Measurements from ENCODE around the gene RNF115. TPM values are rescaled to one million over a fixed set of nuclear protein-coding genes. Genes with fewer than 3 reads are reported as not detected.
"Not testable (repeated sequence)": the region's sequence is repeated elsewhere in the genome, so short reads cannot be mapped to it uniquely, and the experiment has no call there.

The RNF115 gene
- total RNA-seq, 1 donor from 2014 or later = 14.2 TPM

DNA sequence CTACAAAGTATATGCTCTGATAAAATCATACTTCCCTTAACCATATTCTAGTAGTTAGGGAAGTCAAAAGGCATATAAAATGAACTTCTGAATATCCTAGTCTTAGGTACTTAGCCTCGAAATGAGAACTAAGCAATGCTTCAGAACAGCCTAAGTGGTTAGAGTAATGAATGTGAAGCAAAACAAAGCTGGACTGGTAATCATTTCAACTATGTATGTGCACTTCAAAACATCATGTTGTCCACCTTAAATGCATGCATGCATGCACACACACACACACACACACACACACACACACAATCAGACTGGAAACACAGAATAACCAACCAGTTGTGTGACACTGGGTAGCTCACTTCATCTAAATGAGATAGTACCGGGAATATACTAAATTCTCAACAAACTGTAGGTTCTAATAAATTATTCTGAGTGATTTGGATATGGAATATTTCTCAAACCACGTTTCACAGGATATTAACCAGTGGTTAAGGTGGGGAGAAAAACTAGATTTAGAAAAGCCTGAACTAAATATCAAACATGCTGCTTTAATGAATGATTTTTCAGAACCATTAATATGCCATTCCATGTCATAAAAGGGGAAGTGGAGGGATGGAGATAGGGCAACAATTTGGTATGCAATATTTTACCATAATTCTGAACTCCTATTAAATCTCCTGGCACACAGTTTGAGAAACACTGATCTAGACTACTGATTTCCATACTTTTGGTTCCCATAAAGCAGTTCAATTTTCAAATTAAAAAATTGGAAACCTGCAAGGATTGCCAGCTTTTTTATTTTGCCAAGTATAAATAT, 19.5 kb downstream of the RNF115 start:
- H3K27ac ChIP-seq = no peak overlapping the region
- TF ChIP-seq, protein P1, sequence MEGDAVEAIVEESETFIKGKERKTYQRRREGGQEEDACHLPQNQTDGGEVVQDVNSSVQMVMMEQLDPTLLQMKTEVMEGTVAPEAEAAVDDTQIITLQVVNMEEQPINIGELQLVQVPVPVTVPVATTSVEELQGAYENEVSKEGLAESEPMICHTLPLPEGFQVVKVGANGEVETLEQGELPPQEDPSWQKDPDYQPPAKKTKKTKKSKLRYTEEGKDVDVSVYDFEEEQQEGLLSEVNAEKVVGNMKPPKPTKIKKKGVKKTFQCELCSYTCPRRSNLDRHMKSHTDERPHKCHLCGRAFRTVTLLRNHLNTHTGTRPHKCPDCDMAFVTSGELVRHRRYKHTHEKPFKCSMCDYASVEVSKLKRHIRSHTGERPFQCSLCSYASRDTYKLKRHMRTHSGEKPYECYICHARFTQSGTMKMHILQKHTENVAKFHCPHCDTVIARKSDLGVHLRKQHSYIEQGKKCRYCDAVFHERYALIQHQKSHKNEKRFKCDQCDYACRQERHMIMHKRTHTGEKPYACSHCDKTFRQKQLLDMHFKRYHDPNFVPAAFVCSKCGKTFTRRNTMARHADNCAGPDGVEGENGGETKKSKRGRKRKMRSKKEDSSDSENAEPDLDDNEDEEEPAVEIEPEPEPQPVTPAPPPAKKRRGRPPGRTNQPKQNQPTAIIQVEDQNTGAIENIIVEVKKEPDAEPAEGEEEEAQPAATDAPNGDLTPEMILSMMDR (IDR thresholded peaks at IDR 0.05) = no peak
- H3K27me3 ChIP-seq (ENCODE audit: low read depth) = no peaks in the 10 kb centered on the region
- peaks cover 27% of the 10 kb centered on the region for H3K4me1 ChIP-seq
- H3K9me3 ChIP-seq = no peaks in the 10 kb centered on the region
- intact Hi-C loops (cut with DNase I) = no loop called here
- DNase-seq (no peak), ATAC-seq (no peak)
- no peaks in the 10 kb centered on the region for H3K36me3 ChIP-seq
- no peak overlapping the region for H3K4me3 ChIP-seq

DNA sequence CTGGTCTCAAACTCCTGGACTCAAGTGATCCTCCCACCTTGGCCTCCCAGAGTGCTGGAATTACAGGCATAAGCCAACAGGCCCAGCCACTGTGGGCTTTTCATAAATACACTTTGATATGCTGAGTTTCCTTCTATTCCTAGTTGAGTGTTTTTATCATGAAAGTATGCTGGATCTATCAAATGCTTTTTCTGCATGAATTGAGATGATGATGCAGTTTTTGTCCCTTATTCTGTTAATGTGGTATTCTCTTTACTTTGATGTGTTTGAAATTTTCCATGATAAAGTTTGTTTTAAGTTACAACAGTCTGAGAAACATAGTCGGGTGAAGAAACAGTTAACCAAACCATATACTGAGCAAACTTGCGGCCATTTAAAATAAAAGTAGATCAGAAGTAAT, 24.1 kb downstream of the RNF115 start:
- intact Hi-C loops (cut with DNase I) = no loop called here

DNA sequence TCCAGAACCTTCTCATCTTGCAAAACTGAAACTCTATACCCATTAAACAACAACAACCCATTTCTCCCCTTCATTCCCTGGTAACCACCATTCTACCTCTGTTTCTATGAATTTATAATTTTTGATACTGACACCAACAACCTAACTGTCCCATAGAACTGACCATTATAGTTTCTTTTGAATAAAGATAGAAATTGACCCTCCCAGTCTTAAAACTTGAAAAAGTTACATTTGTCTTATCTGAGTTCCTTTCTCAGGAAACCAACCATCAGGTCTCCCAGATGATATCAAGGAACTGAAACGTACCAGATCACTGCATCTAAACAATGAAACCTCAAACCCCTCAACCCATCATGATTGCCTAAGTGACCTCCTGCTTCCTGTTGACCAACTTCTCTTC, 27.1 kb downstream of the RNF115 start:
- TF ChIP-seq, protein P1 (IDR thresholded peaks at IDR 0.05) = no peak
- no peaks in the 10 kb centered on the region for H3K27me3 ChIP-seq (ENCODE audit: low read depth)
- DNase-seq (no peak), ATAC-seq (no peak)
- peaks cover 9% of the 10 kb centered on the region for H3K4me1 ChIP-seq
- H3K27ac ChIP-seq = no peak overlapping the region
- H3K9me3 ChIP-seq = peaks cover 10% of the 10 kb centered on the region
- H3K36me3 ChIP-seq = peaks cover 7% of the 10 kb centered on the region
- intact Hi-C loops (cut with DNase I) = no loop called here
- H3K4me3 ChIP-seq = no peak overlapping the region

More for the DNA sequence above, 24.1 kb downstream of the RNF115 start:
- H3K27me3 ChIP-seq (ENCODE audit: low read depth) = no peaks in the 10 kb centered on the region
- no peak overlapping the region for H3K27ac ChIP-seq
- ATAC-seq (no peak), DNase-seq (no peak)
- H3K9me3 ChIP-seq = peaks cover 10% of the 10 kb centered on the region
- no peaks in the 10 kb centered on the region for H3K36me3 ChIP-seq
- H3K4me3 ChIP-seq = no peak overlapping the region
- peaks cover 23% of the 10 kb centered on the region for H3K4me1 ChIP-seq
- TF ChIP-seq, protein P1 (IDR thresholded peaks at IDR 0.05) = no peak

DNA sequence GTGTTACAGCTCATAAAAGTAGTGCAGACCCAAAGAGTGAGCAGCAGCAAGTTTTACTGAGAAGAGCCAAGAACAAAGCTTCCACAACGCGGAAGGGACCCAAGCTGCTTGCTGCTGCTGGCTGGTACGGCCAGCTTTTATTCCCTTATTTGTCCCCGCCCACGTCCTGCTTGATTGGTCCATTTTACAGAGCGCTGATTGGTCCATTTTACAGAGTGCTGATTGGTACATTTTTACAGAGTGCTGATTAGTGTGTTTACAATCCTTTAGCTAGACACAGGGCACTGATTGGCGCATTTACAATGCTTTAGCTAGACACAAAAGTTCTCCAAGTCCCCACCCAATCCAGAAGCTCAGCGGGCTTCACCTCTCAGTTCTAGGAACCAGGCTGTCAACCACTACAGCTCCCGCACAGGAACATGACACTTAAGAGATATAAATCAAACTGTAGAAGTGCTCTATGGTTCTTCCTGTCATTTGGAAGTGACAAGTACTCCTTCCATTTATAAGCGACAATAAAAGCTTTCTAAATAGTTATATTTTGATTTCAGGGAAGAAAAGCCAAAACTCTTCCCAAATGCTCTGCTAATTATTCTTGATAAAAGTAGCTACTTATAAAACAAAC, 28.5 kb downstream of the RNF115 start:
- no peak overlapping the region for H3K27ac ChIP-seq
- ATAC-seq (no peak), DNase-seq (no peak)
- peaks cover 7% of the 10 kb centered on the region for H3K36me3 ChIP-seq
- peaks cover 10% of the 10 kb centered on the region for H3K9me3 ChIP-seq
- no peaks in the 10 kb centered on the region for H3K27me3 ChIP-seq (ENCODE audit: low read depth)
- H3K4me3 ChIP-seq = no peak overlapping the region
- intact Hi-C loops (cut with DNase I) = no loop called here
- TF ChIP-seq, protein P1 (IDR thresholded peaks at IDR 0.05) = no peak
- H3K4me1 ChIP-seq = peaks cover 3% of the 10 kb centered on the region

DNA sequence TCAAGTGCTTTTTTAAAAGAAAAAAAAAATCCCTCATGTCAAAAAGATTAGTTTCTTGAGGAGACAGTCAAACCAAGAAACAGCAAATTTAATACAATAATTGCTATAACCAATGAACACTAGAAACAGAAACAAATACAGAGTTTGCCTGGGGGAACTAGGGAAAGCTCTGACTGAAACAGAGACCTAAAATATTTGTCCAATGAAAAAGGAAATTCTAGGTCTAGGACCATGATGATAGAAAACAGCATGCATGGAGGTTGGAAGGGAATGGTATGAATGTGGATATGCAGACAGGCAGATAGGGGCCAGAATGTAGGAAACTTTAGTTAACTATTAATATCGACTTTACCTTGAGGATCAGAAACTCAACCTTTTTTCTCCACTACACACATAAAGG, 31.4 kb downstream of the RNF115 start:
- no peak for DNase-seq
- no peak for ATAC-seq

DNA sequence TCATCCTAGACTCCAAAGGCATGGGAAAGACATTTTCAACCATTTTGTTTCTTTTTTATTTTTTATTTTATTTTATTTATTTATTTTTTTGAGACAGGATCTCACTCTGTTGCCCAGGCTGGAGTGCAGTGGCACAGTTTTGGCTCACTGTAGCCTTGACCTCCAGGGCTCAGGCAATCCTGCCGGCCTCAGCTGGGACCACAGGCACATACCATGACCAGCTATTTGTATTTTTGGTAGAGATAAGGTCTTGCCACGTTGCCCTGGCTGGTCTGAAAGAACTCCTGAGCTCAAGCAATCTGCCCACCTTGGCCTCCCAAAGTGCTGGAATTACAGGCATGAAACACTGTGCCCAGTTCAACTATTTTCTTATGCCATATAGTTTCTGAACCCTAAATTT, 32.0 kb downstream of the RNF115 start:
- H3K4me1 ChIP-seq; H3K27me3 ChIP-seq (ENCODE audit: low read depth); ATAC-seq; DNase-seq; H3K4me3 ChIP-seq; H3K9me3 ChIP-seq; H3K27ac ChIP-seq; intact Hi-C loops (cut with DNase I): not testable (repeated sequence)
- peaks cover 19% of the 10 kb centered on the region for H3K36me3 ChIP-seq

More for the DNA sequence above, 31.4 kb downstream of the RNF115 start:
- TF ChIP-seq, protein P1 (IDR thresholded peaks at IDR 0.05) = no peak
- no peaks in the 10 kb centered on the region for H3K4me1 ChIP-seq
- no peaks in the 10 kb centered on the region for H3K27me3 ChIP-seq (ENCODE audit: low read depth)
- no peak overlapping the region for H3K27ac ChIP-seq
- peaks cover 19% of the 10 kb centered on the region for H3K36me3 ChIP-seq
- intact Hi-C loops (cut with DNase I) = no loop called here
- H3K4me3 ChIP-seq = no peak overlapping the region
- H3K9me3 ChIP-seq = peaks cover 10% of the 10 kb centered on the region

Data from lower lobe of right lung (tissue), 2 donors.